NCI-H524 (cell line): ENCODE measurements around the gene CDH3.

Experiments used
- DNase-seq, 2 experiments: peaks; one replicate each; lab custom pipeline; 2025; lab: John Stamatoyannopoulos, UW

CDH3 gene

DNA sequence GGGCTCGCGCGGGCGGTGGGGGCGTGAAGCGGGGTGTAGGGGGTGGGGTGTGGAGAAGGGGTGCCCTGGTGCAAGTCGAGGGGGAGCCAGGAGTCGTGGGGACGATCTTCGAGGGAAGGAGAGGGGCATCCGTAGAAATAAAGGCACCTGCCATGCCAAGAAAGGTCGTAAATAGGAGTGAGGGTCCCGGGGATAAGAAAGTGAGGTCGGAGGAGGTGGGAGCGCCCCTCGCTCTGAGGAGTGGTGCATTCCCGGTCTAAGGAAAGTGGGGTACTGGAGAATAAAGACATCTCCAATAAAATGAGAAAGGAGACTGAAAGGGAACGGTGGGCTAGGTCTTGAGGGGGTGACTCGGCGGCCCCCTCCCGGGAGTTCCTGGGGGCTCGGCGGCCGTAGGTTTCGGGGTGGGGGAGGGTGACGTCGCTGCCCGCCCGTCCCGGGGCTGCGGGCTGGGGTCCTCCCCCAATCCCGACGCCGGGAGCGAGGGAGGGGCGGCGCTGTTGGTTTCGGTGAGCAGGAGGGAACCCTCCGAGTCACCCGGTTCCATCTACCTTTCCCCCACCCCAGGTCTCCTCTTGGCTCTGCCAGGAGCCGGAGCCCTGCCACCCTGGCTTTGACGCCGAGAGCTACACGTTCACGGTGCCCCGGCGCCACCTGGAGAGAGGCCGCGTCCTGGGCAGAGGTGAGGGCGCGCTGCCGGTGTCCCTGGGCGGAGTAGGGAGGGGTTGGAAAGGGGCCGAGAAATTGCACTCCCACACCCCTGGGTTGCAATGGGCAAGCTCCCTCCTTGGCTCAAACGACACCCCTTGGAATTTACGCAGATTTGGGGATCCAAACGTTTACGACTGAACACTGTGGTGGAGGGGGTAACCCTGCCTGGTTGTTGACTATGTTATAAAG, 92.9 kb downstream of the CDH3 start:
- DNase-seq = peak in 1 of 2 experiments; percentile 15

GRCh38 chr16:68739964-68740627, 95.0 kb downstream of the CDH3 start:
- no peak for DNase-seq

GRCh38 chr16:68740628-68741346, 95.7 kb downstream of the CDH3 start:
- no peak for DNase-seq

DNA sequence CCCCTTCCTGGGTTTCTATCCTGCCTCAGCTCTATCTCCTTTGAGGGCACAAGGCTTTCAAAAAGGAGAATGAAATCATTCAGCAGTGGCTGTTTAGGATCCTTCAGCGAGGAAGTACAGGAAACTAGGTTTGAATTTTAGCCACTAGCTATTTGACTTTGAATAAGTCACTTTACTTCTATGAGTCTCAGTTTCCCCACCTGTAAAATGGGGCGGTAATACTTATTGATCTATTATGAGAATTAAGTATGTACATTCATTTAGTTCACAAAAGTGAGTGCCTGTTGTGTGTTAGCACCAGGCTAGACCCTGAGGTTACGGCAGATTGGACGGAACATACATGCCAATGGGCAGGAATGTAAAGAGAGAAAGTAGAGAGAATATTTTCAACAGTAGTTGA, 98.6 kb downstream of the CDH3 start:
- no peak for DNase-seq

- DNase-seq = no peak
These were observed 99.7 kb downstream of the CDH3 start for GRCh38 chr16:68744744-68745280.

GRCh38 chr16:68746951-68747350, 101.8 kb downstream of the CDH3 start:
- DNase-seq = no peak

DNA sequence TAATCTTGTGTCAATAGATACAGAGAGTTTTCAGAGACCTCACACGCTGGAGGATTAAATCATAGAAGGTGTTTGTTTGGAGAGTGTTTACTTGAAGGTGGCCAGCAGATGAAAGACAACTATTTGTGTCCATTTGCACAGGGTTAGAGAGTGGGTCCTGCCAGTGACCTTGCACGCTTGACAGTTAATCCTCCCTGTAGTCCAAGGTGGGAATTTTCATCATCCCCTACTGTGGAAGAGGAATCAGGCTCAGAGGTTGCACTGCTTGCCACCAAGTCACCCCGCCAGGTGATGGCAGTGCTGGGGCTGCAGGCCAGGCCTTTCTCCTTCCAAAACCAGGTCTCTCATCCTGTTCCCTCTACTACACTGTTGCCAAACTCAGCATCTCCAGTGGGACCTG, 104.3 kb downstream of the CDH3 start:
- no peak for DNase-seq
